A549 treated with CpdA at 1 μM for 4 hours (cell line): ENCODE data around the gene AP5S1. TPM values are rescaled to one million over a fixed set of nuclear protein-coding genes. Genes with fewer than 3 reads are reported as not detected.

ENCODE experiments used
- total RNA-seq: library from RNA; stranded (reverse); fragments of 200-300 nt; extraction: Qiagen RNA extraction; gene quantifications from 5 replicates; pipeline ENCODE4 v1.2.3, GENCODE V29; 2022; ENCODE audit warnings: low read depth

AP5S1 gene
- total RNA-seq = 16.3 to 19.6 TPM (median 18.4 TPM) in 5 replicates

GRCh38 chr20:3820048-3820900 is at the start of gene AP5S1:
AP5S1 (plus strand) TSS chr20:3820547; CDS start chr20:3822118, 1,571 bp downstream.

GRCh38 chr20:3781153-3781910 is 39.0 kb upstream of the AP5S1 start, which contains the start of gene SPEF1:
SPEF1 (minus strand) TSS chr20:3781448; CDS start chr20:3781287, 161 bp downstream.

GRCh38 chr20:3786665-3787323 is 33.6 kb upstream of the AP5S1 start, which contains the start of gene CENPB:
CENPB (minus strand) TSS chr20:3786740; CDS start chr20:3786483, 257 bp downstream.

GRCh38 chr20:3795511-3796468 is 24.6 kb upstream of the AP5S1 start, which contains the start of gene CDC25B:
CDC25B (plus strand) TSS chr20:3796310; CDS start chr20:3796532, 222 bp downstream.

GRCh38 chr20:3846740-3847428 is 26.5 kb downstream of the AP5S1 start, which contains the start of gene MAVS:
MAVS (plus strand) TSS chr20:3846834; CDS start chr20:3854625, 7,791 bp downstream.

Other genes starting within 250 kb of the AP5S1 start
- not detected in 5 replicates for gene GFRA4, start 157.1 kb upstream of the AP5S1 start, total RNA-seq
- 0.05 to 0.06 TPM in 2 of 5 replicates, not detected in the others for gene ADAM33, start 138.5 kb upstream of the AP5S1 start, total RNA-seq
- 0.01 to 0.02 TPM in 2 of 5 replicates, not detected in the others for gene SIGLEC1, start 107.9 kb upstream of the AP5S1 start, total RNA-seq
- 0.17 to 0.52 TPM (median 0.47 TPM) in 5 replicates for gene HSPA12B, start 87.9 kb upstream of the AP5S1 start, total RNA-seq
- gene ADISSP, start 52.8 kb upstream of the AP5S1 start, total RNA-seq = 99.4 to 165 TPM (median 148 TPM) in 5 replicates
- 1.4 to 2.1 TPM (median 1.9 TPM) in 5 replicates for gene SPEF1, start 39.1 kb upstream of the AP5S1 start, total RNA-seq
- gene CENPB, start 33.8 kb upstream of the AP5S1 start, total RNA-seq = 84.4 to 117 TPM (median 115 TPM) in 5 replicates
- gene CDC25B, start 24.2 kb upstream of the AP5S1 start, total RNA-seq = 182 to 216 TPM (median 205 TPM) in 5 replicates
- gene MAVS, start 26.3 kb downstream of the AP5S1 start, total RNA-seq = 18.2 to 25.5 TPM (median 21.9 TPM) in 5 replicates
- 51.9 to 59.5 TPM (median 53.8 TPM) in 5 replicates for gene PANK2, start 68.8 kb downstream of the AP5S1 start, total RNA-seq
- 12.4 to 14.9 TPM (median 13.2 TPM) in 5 replicates for gene RNF24, start 195.0 kb downstream of the AP5S1 start, total RNA-seq